Measurements from ENCODE around the gene OPTC.

The OPTC gene

DNA sequence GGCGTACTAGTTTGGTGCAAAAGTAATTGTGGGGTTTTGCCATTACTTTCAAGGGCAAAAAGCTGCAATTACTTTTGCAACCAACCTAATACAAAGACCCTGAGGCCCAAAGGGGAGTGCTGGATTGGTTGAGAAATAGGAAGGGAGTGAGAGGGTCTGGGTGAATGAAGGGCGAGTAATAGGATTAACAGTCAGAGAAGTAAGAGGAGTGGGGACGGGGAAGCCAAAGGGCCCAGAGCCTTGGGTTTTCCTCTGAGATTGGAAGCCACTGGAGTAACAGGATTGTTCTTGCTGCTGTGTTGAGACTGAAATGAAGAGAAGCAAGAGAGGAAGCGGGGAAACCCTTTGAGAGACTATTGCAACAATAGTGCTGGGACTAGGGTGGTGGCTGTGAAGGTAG, 37.4 kb upstream of the OPTC start:
- DNase-seq (ENCODE audit: low read depth), result peak; percentile 12
- TF ChIP-seq MYC (IDR thresholded peaks at IDR 0.05; ENCODE audit: low read depth, low read length), result no peak
- TF ChIP-seq, protein P1, sequence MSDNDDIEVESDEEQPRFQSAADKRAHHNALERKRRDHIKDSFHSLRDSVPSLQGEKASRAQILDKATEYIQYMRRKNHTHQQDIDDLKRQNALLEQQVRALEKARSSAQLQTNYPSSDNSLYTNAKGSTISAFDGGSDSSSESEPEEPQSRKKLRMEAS (IDR thresholded peaks at IDR 0.05; ENCODE audit: low read depth, low read length), result no peak
- TF ChIP-seq CTCF (IDR thresholded peaks at IDR 0.05; ENCODE audit: low read depth, low read length), result no peak
- TF ChIP-seq POLR2A (IDR thresholded peaks at IDR 0.05; ENCODE audit: extremely low read depth, insufficient read length), result no peak
- H3K4me3 ChIP-seq (ENCODE audit: low read depth, low read length), result no peak overlapping the region

DNA sequence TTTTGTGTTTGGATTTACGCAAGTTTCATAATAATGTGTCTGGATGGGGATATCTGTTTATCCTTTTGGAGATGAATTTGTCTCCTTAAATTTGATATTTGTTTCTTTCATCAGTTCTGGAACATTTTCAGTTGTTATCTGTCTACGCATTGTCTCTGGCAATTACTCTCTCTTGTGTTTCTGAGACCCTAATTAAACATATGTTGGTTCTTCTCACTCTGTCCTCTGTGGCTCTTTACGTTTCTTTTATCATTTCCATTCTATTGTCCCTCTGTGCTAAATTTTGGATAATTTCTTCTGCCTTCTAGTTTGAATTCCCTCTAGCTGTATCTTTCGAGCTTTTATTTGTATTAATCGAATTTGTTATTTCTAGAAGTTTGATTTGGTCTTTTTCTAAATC, 35.9 kb upstream of the OPTC start:
- TF ChIP-seq, protein P1 (IDR thresholded peaks at IDR 0.05; ENCODE audit: low read depth, low read length), result no peak
- TF ChIP-seq POLR2A (IDR thresholded peaks at IDR 0.05; ENCODE audit: extremely low read depth, insufficient read length) (no peak), CTCF (IDR thresholded peaks at IDR 0.05; ENCODE audit: low read depth, low read length) (no peak), MYC (IDR thresholded peaks at IDR 0.05; ENCODE audit: low read depth, low read length) (no peak)
- no peak for DNase-seq (ENCODE audit: low read depth)
- no peak overlapping the region for H3K4me3 ChIP-seq (ENCODE audit: low read depth, low read length)

DNA sequence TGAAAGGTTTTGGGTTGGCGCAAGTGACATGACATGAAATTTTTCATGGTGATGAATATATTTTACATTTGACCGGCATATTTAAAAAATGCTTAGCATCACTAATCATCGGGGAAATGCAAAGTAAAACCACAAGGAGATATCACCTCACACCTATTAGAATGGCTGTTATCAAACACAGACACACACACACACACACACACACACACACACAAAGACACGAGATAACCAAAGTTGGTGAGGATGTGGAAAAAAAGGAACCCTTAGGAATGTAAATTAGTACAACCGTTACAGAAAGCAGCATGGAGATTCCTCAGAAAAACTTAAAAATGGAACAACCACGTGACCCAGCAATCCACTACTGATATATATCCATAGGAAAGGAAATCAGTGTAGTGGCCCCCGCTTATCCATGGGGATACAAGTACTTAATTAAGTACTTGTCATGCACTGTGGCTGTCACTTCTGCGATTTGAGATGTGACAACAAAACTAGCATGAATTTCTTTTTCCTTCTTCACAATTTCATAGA, 34.2 kb upstream of the OPTC start:
- no peak for DNase-seq (ENCODE audit: low read depth)
- TF ChIP-seq MYC (IDR thresholded peaks at IDR 0.05; ENCODE audit: low read depth, low read length) (no peak), CTCF (IDR thresholded peaks at IDR 0.05; ENCODE audit: low read depth, low read length) (no peak), POLR2A (IDR thresholded peaks at IDR 0.05; ENCODE audit: extremely low read depth, insufficient read length) (no peak)
- TF ChIP-seq, protein P1 (IDR thresholded peaks at IDR 0.05; ENCODE audit: low read depth, low read length), result no peak
- H3K4me3 ChIP-seq (ENCODE audit: low read depth, low read length), result no peak overlapping the region

DNA sequence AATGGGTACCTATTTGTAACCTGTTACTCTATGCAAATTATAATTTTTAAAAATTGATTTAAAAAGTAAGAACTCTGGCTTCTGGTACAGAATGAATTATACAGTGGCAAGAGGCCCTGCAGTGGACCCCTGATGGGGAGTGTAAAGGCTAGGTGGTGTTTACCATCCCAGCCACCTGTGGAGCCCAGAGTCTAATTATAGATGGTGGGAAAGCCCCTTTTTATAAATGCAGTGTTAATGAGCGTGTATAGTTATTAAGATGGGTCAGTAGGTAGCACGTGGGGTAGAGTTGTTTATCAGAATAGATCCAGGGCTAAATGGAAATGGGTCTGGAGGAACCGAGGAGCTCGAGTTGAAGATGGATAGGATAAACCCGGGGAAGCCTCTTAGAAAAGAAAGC, 32.2 kb upstream of the OPTC start:
- TF ChIP-seq CTCF (IDR thresholded peaks at IDR 0.05; ENCODE audit: low read depth, low read length), result no peak
- TF ChIP-seq MYC (IDR thresholded peaks at IDR 0.05; ENCODE audit: low read depth, low read length), result no peak
- TF ChIP-seq POLR2A (IDR thresholded peaks at IDR 0.05; ENCODE audit: extremely low read depth, insufficient read length), result no peak
- TF ChIP-seq, protein P1 (IDR thresholded peaks at IDR 0.05; ENCODE audit: low read depth, low read length), result no peak
- no peak overlapping the region for H3K4me3 ChIP-seq (ENCODE audit: low read depth, low read length)
- DNase-seq (ENCODE audit: low read depth), result no peak

DNA sequence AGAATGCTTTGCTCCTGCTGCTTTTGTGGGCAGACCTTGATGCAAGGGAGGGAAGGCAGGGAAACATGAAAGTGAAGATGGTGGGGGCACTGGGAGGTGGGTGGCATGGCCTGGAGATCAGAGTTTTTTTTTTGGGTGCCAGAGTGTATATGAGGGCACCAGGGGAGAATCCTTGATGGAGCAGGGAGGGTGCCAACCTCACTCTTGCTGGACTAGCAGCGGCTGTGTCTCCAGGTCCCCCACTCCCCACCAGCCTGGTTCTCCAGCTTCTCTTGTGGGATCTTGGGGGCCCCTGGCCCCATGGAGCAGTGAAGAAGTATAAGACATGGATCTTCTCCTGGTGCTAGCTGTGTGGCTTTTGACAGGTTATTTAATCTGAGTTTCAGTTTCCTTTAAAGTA, 31.8 kb upstream of the OPTC start:
- no peak for TF ChIP-seq CTCF (IDR thresholded peaks at IDR 0.05; ENCODE audit: low read depth, low read length)
- TF ChIP-seq, protein P1 (IDR thresholded peaks at IDR 0.05; ENCODE audit: low read depth, low read length), result no peak
- no peak for TF ChIP-seq MYC (IDR thresholded peaks at IDR 0.05; ENCODE audit: low read depth, low read length)
- TF ChIP-seq POLR2A (IDR thresholded peaks at IDR 0.05; ENCODE audit: extremely low read depth, insufficient read length), result no peak
- no peak overlapping the region for H3K4me3 ChIP-seq (ENCODE audit: low read depth, low read length)
- DNase-seq (ENCODE audit: low read depth), result no peak

All from NB4 (cell line).